Adipocyte (in vitro differentiated cells): ENCODE results near the gene EYA4.
A peak's percentile ranks its signal among the peaks of the same experiment; 100 is the strongest.

Source experiments
- DNase-seq: peaks from one replicate; pipeline ENCODE4 v3.0.0-alpha.2; 2015; ENCODE audit warnings: low read depth
- H3K27me3 ChIP-seq: replicated peaks from 2 replicates; pipeline ENCODE4 v1.7.0; 2013; ENCODE audit warnings: mild to moderate bottlenecking, low read length, moderate library complexity; ENCODE audit not compliant: control insufficient read depth, insufficient read depth
- H3K36me3 ChIP-seq: 2 replicates; pipeline ENCODE4 v1.7.0; 2013; ENCODE audit warnings: low read length, mild to moderate bottlenecking, moderate library complexity; ENCODE audit not compliant: control insufficient read depth, insufficient read depth, severe bottlenecking
- H3K4me1 ChIP-seq: 2 replicates; pipeline ENCODE4 v1.7.0; 2013; ENCODE audit warnings: mild to moderate bottlenecking, low read length, moderate library complexity; ENCODE audit not compliant: control insufficient read depth, insufficient read depth
- H3K4me3 ChIP-seq: 2 replicates; pipeline ENCODE4 v1.7.0; 2013; ENCODE audit warnings: mild to moderate bottlenecking, low read length, moderate library complexity
- H3K9ac ChIP-seq: 2 replicates; pipeline ENCODE4 v1.7.0; 2013; ENCODE audit warnings: mild to moderate bottlenecking, low read length, moderate library complexity
- H3K9me3 ChIP-seq: 2 replicates; pipeline ENCODE4 v1.7.0; 2013; ENCODE audit warnings: mild to moderate bottlenecking, low read length, moderate library complexity; ENCODE audit not compliant: control insufficient read depth

The EYA4 gene

DNA sequence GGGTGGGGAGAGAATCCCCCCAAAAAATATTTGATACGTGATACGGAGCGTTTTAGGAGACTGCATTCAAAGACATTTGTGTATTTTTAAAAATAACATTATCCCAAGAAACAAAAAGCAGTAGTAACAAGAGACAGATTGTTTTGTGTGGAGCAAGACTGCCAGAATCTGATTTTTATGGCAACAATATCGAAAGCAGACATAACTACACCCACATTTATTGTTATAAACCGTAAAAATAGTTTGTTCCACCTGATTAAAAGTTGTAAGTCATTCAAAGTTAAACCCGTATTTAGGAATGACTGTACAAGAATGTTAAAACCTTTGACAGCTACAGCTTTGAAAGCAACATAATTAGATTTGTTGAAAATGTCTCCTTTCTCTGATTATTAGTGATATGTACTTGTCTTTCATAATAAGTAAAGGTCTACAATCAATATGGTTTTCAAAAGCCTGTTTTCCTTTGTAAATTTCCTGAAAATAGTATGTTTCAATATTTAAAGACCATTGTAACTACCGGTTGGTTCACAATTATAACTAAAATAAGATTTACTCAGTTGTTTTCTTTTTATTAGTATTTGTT, 2.7 kb downstream of the EYA4 start:
- H3K27me3 ChIP-seq = peaks cover 61% of the 10 kb centered on the region
- H3K36me3 ChIP-seq = no peaks in the 10 kb centered on the region
- no peak for DNase-seq
- H3K4me1 ChIP-seq = peaks cover 18% of the 10 kb centered on the region
- peaks cover 4% of the 10 kb centered on the region for H3K9me3 ChIP-seq
- peak overlapping the region; percentile 84 for H3K4me3 ChIP-seq
- H3K9ac ChIP-seq = no peak overlapping the region

DNA sequence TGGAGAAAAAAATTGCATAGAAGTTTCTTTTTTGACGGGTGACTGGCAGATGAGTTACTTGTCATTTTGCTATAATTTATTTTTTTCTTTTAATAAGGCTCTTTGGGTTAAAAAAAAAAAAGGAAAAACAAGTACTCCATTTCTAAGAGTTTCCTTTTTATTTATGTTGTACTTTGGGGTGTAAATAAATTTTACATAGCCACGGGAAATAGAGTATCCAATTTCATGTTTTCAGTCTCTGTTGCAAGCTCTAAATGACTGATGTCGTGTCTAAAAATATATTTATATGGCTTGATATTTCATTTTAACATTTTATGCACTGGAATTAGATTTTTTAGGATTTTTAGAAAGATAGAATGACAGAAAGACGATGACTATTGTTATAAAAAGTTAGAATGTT, 3.4 kb downstream of the EYA4 start:
- DNase-seq = no peak
- H3K9ac ChIP-seq = no peak overlapping the region
- H3K36me3 ChIP-seq = no peaks in the 10 kb centered on the region
- H3K27me3 ChIP-seq = peaks cover 61% of the 10 kb centered on the region
- H3K9me3 ChIP-seq = peaks cover 4% of the 10 kb centered on the region
- peaks cover 18% of the 10 kb centered on the region for H3K4me1 ChIP-seq
- no peak overlapping the region for H3K4me3 ChIP-seq

DNA sequence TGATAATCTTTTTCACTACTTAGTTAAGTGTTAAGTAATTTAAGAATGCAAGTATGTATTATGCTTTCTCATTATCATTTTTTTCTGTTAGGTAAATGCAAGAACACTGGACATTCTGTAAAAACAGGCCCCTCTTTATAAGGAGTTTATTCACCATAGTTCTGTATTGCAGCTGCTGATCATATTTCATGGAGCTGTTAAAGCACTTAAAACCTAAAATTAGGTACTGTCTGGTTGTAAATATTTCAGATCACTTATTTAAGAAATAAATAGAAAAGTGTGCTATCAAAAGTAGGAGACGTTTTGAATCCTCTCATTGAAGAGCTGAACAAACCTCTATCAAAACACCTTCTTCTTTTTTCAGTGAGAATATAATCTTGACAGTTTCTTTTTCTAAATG, 3.9 kb downstream of the EYA4 start:
- DNase-seq = no peak

DNA sequence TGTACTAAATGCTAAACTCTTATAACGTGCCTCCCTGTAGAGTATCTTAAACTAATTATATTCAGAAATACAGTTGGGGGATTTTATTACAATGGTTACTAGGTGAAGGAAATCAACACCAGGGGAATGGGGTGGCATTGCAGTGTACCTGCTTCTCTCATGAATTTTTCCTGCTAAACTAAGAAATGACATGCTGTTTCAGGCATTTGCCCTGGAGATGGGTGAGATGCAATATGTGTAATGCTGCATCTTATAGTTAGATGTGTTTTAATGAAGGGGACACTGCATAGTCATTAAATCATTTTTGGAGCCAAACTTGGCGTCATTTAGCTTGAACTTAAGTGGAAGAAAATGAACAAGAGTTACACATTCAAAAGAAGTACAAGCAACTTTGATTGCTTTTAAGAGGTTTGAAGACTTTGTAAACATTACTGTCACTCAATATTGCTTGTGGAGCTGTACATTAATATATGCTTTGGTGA, 4.3 kb downstream of the EYA4 start:
- DNase-seq = no peak
- Histone ChIP-seq H3K4me3 (no peak overlapping the region), H3K4me1 (peaks cover 17% of the 10 kb centered on the region), H3K9me3 (peaks cover 4% of the 10 kb centered on the region), H3K36me3 (no peaks in the 10 kb centered on the region), H3K27me3 (peaks cover 56% of the 10 kb centered on the region), H3K9ac (no peak overlapping the region)

More for the DNA sequence above, 3.9 kb downstream of the EYA4 start:
- no peak overlapping the region for H3K4me3 ChIP-seq
- H3K9me3 ChIP-seq = peaks cover 4% of the 10 kb centered on the region
- no peaks in the 10 kb centered on the region for H3K36me3 ChIP-seq
- H3K4me1 ChIP-seq = peaks cover 18% of the 10 kb centered on the region
- H3K9ac ChIP-seq = no peak overlapping the region
- H3K27me3 ChIP-seq = peaks cover 60% of the 10 kb centered on the region

DNA sequence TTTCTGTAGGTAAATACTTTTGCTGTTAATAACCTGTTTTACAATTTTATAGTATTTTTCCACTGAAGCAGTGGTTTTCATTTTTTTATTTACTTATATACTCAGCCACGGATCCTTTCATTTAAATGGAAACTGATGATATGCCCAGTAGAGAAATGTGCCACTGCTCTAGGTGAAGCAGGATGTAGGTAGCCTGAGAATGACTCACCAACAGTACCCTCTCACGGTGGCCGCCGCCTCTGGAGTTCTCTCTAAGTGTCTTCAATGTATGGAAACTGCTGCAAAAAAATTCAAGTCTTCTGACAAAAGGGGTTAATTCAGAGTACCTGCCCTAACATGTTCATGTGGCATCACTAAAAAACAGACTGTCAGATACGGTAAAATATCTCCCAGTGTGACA, 6.4 kb downstream of the EYA4 start:
- peaks cover 38% of the 10 kb centered on the region for H3K27me3 ChIP-seq
- H3K9ac ChIP-seq = no peak overlapping the region
- H3K4me3 ChIP-seq = no peak overlapping the region
- no peaks in the 10 kb centered on the region for H3K36me3 ChIP-seq
- peaks cover 4% of the 10 kb centered on the region for H3K9me3 ChIP-seq
- H3K4me1 ChIP-seq = peaks cover 2% of the 10 kb centered on the region
- no peak for DNase-seq

DNA sequence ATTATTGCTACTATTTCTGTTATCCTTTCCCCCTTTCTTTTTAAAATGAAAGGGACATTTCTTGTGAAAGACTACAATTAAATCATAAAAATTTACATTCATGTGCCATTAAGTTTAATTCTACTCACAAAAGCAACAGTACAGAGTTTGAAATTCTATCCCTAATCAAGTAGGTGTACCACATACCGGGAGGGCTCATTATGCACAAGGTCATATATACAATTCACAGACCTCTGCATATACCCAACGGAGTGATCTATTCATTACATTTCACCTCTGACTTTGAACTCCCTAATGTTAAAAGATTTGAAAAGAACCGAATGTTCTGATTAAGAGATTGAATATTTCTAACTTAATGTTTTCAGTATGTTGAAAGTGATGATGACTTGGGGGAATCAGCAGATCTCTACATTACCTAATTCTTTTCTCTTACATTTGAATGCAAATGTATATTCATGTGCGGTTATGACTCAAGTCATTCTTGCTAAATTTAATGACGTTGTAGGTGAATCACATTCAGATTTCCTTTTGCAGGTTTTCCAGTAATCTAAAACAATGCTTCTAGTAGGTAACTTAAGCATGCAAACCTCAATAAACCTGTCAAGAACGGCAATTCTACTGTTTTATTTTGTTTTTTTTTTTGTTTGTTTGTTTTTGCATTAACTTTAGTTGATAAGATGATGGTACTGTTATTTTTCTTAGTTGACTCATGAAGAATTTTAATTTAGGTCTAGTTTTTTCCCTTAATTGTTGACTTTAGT, 7.3 kb downstream of the EYA4 start:
- Histone ChIP-seq H3K27me3 (peaks cover 30% of the 10 kb centered on the region), H3K9me3 (no peaks in the 10 kb centered on the region), H3K36me3 (no peaks in the 10 kb centered on the region), H3K9ac (no peak overlapping the region), H3K4me1 (no peaks in the 10 kb centered on the region), H3K4me3 (no peak overlapping the region)
- DNase-seq = peak; percentile 20

GRCh38 chr6:133251688-133252087, 10.5 kb downstream of the EYA4 start:
- no peaks in the 10 kb centered on the region for H3K27me3 ChIP-seq
- H3K9ac ChIP-seq = no peak overlapping the region
- no peak overlapping the region for H3K4me3 ChIP-seq
- peaks cover 13% of the 10 kb centered on the region for H3K4me1 ChIP-seq
- H3K36me3 ChIP-seq = no peaks in the 10 kb centered on the region
- no peaks in the 10 kb centered on the region for H3K9me3 ChIP-seq
- no peak for DNase-seq

DNA sequence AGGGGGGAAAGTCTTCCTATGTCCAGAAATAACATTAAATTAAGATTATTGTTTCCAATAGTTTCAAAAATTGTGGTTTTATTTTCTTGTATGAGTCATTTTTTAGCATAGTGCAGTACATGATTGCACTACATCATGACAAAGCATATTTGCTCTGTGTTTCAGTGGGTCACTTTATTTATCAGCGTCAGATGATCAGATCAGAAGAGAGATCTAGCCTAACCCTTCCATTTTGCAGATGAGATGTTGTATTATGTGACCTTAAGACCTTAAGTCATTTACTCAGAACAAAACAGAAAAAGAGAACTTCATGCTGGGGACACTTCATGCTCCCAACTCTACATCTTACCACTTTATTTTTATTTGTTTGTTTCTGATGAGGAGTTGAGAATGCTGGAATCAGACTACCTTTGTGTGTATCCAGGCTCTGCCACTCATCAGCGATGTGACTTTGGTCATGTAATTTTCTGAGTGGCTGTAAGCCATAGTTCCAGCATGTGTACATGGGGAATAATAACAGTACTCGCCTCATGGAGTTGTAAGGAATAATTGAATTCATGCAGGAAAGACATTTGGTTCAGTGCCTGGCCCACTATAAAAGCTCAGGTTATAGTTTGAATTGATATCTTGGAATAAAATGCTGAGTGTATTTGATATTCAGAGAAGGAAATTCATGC, 13.5 kb downstream of the EYA4 start:
- Histone ChIP-seq H3K4me3 (peak overlapping the region; percentile 40), H3K9me3 (no peaks in the 10 kb centered on the region), H3K27me3 (no peaks in the 10 kb centered on the region), H3K36me3 (no peaks in the 10 kb centered on the region), H3K9ac (peak overlapping the region; percentile 43), H3K4me1 (peaks cover 13% of the 10 kb centered on the region)
- peak; percentile 70 for DNase-seq

- DNase-seq = no peak
- H3K36me3 ChIP-seq = no peaks in the 10 kb centered on the region
- H3K4me1 ChIP-seq = peaks cover 13% of the 10 kb centered on the region
- no peak overlapping the region for H3K9ac ChIP-seq
- no peaks in the 10 kb centered on the region for H3K9me3 ChIP-seq
- H3K4me3 ChIP-seq = no peak overlapping the region
- peaks cover 4% of the 10 kb centered on the region for H3K27me3 ChIP-seq
Observed at GRCh38 chr6:133257545-133258105, 16.5 kb downstream of the EYA4 start.

GRCh38 chr6:133259561-133259960, 18.4 kb downstream of the EYA4 start:
- Histone ChIP-seq H3K9ac (no peak overlapping the region), H3K27me3 (peaks cover 5% of the 10 kb centered on the region), H3K4me3 (no peak overlapping the region), H3K9me3 (no peaks in the 10 kb centered on the region), H3K36me3 (no peaks in the 10 kb centered on the region), H3K4me1 (peaks cover 7% of the 10 kb centered on the region)
- no peak for DNase-seq

- no peak for DNase-seq
- H3K9ac ChIP-seq = no peak overlapping the region
- peaks cover 8% of the 10 kb centered on the region for H3K27me3 ChIP-seq
- no peak overlapping the region for H3K4me3 ChIP-seq
- H3K36me3 ChIP-seq = no peaks in the 10 kb centered on the region
- H3K4me1 ChIP-seq = no peaks in the 10 kb centered on the region
- H3K9me3 ChIP-seq = no peaks in the 10 kb centered on the region
Observed at GRCh38 chr6:133262804-133263203, 21.6 kb downstream of the EYA4 start.
